ENCODE data around the gene FBXL5. TPM values are rescaled to one million over a fixed set of nuclear protein-coding genes. Genes with fewer than 3 reads are reported as not detected.

Gene FBXL5
- total RNA-seq, 4 donors from 2014 or later = 73.2 to 120 (median 93.7) TPM

- 94% methylated on average over 1 of the region's 1 CpG for WGBS
- Histone ChIP-seq H3K36me3 (no peaks in the 10 kb centered on the region), H3K4me3 (no peak overlapping the region), H3K27ac (no peak overlapping the region), H3K9me3 (no peaks in the 10 kb centered on the region), H3K4me1 (no peaks in the 10 kb centered on the region), H3K27me3 (no peaks in the 10 kb centered on the region)
- no peak for TF ChIP-seq EP300 (IDR thresholded peaks at IDR 0.05)
- DNase-seq (ENCODE audit: low spot score in 2 of 2) = no peak
Measured at GRCh38 chr4:15673337-15673736, 18.2 kb upstream of the FBXL5 start.

DNA sequence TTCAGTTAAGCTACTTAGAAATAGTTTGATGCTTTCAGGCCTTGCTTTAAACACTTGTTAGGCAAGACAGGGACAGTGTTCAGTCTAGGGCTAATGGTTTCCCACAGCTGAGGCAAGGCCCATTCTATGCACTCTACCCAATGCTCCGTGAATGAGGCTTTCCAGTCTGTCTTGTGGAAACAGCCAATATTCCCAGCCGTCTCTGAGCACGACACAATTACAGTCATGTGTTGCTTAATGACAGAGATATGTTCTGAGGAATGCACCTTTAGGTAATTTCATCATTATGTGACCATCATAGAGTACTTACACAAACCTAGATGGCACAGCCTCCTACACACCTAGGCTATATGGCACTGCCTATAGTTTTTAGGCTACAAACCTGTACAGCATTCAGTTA, 16.9 kb upstream of the FBXL5 start:
- TF ChIP-seq EP300 (IDR thresholded peaks at IDR 0.05) (no peak), POLR2A (IDR thresholded peaks at IDR 0.05) (no peak), CTCF (IDR thresholded peaks at IDR 0.05) (no peak), POLR2AphosphoS5 (IDR thresholded peaks at IDR 0.05) (no peak)
- no peak overlapping the region for H3K4me3 ChIP-seq
- H3K27ac ChIP-seq = no peak overlapping the region
- DNase-seq (ENCODE audit: low spot score in 2 of 2) = no peak
- H3K9me3 ChIP-seq = no peaks in the 10 kb centered on the region
- 88% methylated on average over 3 of the region's 3 CpGs for WGBS
- no peaks in the 10 kb centered on the region for H3K4me1 ChIP-seq
- no peaks in the 10 kb centered on the region for H3K36me3 ChIP-seq
- no peaks in the 10 kb centered on the region for H3K27me3 ChIP-seq

DNA sequence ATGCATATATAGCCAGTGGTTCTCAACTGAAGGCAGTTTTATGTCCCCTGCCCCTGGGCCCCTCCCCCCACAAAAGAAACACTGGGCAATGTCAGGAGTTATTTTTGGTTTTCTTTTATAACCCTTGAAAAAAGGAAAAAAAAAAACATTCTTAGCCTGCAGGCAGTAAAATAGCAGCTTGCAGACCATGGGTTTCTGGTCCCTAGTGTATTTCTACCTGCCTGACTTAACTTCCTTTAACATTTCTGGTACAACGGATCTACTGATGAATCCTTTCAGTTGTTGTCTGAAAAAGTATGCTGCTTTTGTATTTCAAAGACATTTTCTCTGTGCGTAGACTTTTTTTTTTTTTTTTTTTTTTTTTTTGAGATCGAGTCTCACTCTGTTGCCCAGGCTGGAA, 15.4 kb upstream of the FBXL5 start:
- TF ChIP-seq CTCF (IDR thresholded peaks at IDR 0.05) (no peak), POLR2AphosphoS5 (IDR thresholded peaks at IDR 0.05) (no peak), POLR2A (IDR thresholded peaks at IDR 0.05) (no peak), EP300 (IDR thresholded peaks at IDR 0.05) (no peak)
- Histone ChIP-seq H3K4me1 (peaks cover 7% of the 10 kb centered on the region), H3K27me3 (no peaks in the 10 kb centered on the region), H3K36me3 (no peaks in the 10 kb centered on the region), H3K27ac (no peak overlapping the region), H3K4me3 (no peak overlapping the region), H3K9me3 (no peaks in the 10 kb centered on the region)
- no peak for DNase-seq (ENCODE audit: low spot score in 2 of 2)
- 92% methylated on average over 3 of the region's 3 CpGs for WGBS

DNA sequence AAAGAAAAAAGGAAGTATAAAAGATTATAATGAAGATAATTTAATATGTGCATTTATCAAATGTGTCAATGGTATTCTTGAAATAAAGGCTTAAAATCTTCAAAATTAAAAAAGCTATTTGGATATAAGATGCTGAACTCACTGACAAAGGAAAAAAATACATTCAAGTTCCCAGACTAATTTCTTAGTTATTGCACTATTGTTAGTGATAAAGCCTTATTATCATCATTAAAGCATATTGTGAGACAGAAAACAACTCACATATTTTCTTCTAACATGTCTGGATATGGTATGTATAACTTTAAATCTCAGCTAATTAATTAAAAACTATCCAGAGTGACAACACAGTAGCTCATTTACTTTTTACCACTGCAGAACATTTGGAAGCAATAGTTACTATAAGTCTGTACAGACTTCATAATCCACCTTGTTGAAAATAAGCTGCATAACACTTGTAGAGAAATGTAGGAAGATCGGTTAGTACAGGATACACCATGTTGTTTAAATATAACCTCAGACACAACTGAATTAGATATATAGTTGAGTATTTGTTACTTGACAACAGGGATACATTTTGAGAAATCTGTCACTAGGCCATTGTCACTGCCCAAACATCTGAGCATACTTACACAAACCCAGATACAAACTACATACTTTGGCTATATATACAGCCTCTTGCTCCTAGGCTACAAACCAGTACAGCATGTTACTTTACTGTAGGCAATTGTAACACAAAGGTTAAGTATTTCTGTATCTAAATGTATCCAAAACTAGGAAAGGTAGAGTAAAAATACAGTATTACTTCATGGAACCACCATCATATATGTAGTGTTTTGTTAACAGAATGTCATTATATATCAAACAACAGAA, 13.6 kb upstream of the FBXL5 start:
- Histone ChIP-seq H3K4me3 (no peak overlapping the region), H3K27ac (no peak overlapping the region), H3K4me1 (peaks cover 9% of the 10 kb centered on the region), H3K9me3 (no peaks in the 10 kb centered on the region), H3K36me3 (no peaks in the 10 kb centered on the region), H3K27me3 (no peaks in the 10 kb centered on the region)
- DNase-seq (ENCODE audit: low spot score in 2 of 2) = no peak
- TF ChIP-seq CTCF (IDR thresholded peaks at IDR 0.05) (no peak), POLR2AphosphoS5 (IDR thresholded peaks at IDR 0.05) (no peak), POLR2A (IDR thresholded peaks at IDR 0.05) (no peak), EP300 (IDR thresholded peaks at IDR 0.05) (no peak)
- 81% methylated on average over 1 of the region's 1 CpG for WGBS

DNA sequence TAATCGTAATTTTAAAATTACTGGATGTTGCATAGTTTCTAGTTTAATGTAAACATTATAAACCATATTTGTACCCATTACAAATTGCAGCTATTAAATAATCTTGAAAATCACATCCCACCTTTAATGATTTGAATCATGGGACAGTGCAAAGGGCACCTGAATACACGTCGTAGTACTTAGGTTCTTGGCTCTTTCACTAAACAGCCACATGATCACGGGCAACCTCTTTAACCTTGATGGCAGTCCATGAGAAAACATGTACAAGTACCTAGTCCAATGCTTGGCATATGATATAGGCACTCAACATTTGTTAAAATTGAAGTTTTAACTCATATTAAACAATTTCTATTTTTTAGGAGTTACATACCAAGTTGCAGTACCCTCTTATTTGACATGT, 11.8 kb upstream of the FBXL5 start:
- Histone ChIP-seq H3K9me3 (no peaks in the 10 kb centered on the region), H3K27ac (no peak overlapping the region), H3K4me3 (no peak overlapping the region), H3K4me1 (peaks cover 9% of the 10 kb centered on the region), H3K36me3 (no peaks in the 10 kb centered on the region), H3K27me3 (no peaks in the 10 kb centered on the region)
- no peak for TF ChIP-seq POLR2AphosphoS5 (IDR thresholded peaks at IDR 0.05)
- TF ChIP-seq CTCF (IDR thresholded peaks at IDR 0.05) = no peak
- TF ChIP-seq EP300 (IDR thresholded peaks at IDR 0.05) = no peak
- no peak for TF ChIP-seq POLR2A (IDR thresholded peaks at IDR 0.05)
- WGBS = 96% methylated on average over 4 of the region's 4 CpGs
- no peak for DNase-seq (ENCODE audit: low spot score in 2 of 2)
